H7 (cell line): ENCODE results near the gene CD300A. TPM values are rescaled to one million over a fixed set of nuclear protein-coding genes. Genes with fewer than 3 reads are reported as not detected.
"Not testable (repeated sequence)": the region's sequence is repeated elsewhere in the genome, so short reads cannot be mapped to it uniquely, and the experiment has no call there.

ENCODE experiments used
- DNase-seq: peaks from one replicate; pipeline ENCODE4 v3.0.0; 2012
- H3K27me3 ChIP-seq: 2 replicates; pipeline ENCODE4 v1.6.0; 2011; ENCODE audit warnings: mild to moderate bottlenecking, low read length; ENCODE audit not compliant: control insufficient read depth, insufficient read depth
- H3K36me3 ChIP-seq: replicated peaks from 2 replicates; pipeline ENCODE4 v1.5.1; 2011; ENCODE audit warnings: low read length; ENCODE audit not compliant: control insufficient read depth, insufficient read depth
- H3K4me3 ChIP-seq: 2 replicates; pipeline ENCODE4 v1.5.1; 2011; ENCODE audit warnings: low read depth, mild to moderate bottlenecking, control low read depth, low read length, moderate library complexity; ENCODE audit not compliant: insufficient read depth
- total RNA-seq: library from RNA; depleted of rRNA; stranded (reverse); fragments of >200 nt; shearing (Covaris generic); gene quantifications from 2 replicates; pipeline ENCODE4 v1.2.3, GENCODE V29; 2014

The CD300A gene
- total RNA-seq, 1 experiment from 2014 or later: 0.07 TPM

- H3K27me3 ChIP-seq: no peaks in the 10 kb centered on the region
- DNase-seq: no peak
- no peaks in the 10 kb centered on the region for H3K36me3 ChIP-seq
- no peak overlapping the region for H3K4me3 ChIP-seq
Measured at GRCh38 chr17:74472890-74473289, 6.5 kb downstream of the CD300A start.

GRCh38 chr17:74473294-74473693 is 6.9 kb downstream of the CD300A start:
- Histone ChIP-seq H3K27me3 (no peaks in the 10 kb centered on the region), H3K36me3 (no peaks in the 10 kb centered on the region), H3K4me3 (no peak overlapping the region)
- peak; percentile 32 for DNase-seq

GRCh38 chr17:74474043-74474792 is 7.8 kb downstream of the CD300A start:
- DNase-seq: peak; percentile 51
- H3K27me3 ChIP-seq: no peaks in the 10 kb centered on the region
- no peaks in the 10 kb centered on the region for H3K36me3 ChIP-seq
- H3K4me3 ChIP-seq: no peak overlapping the region

- no peak for DNase-seq
- H3K27me3 ChIP-seq: no peaks in the 10 kb centered on the region
- no peak overlapping the region for H3K4me3 ChIP-seq
- H3K36me3 ChIP-seq: no peaks in the 10 kb centered on the region
Measured at GRCh38 chr17:74475189-74475588, 8.8 kb downstream of the CD300A start.

GRCh38 chr17:74477411-74477810 is 11.0 kb downstream of the CD300A start:
- Histone ChIP-seq H3K36me3 (no peaks in the 10 kb centered on the region), H3K27me3 (no peaks in the 10 kb centered on the region), H3K4me3 (no peak overlapping the region)
- DNase-seq: peak; percentile 10

GRCh38 chr17:74478420-74479100 is 12.1 kb downstream of the CD300A start:
- peak; percentile 26 for DNase-seq
- Histone ChIP-seq H3K4me3 (no peak overlapping the region), H3K27me3 (no peaks in the 10 kb centered on the region), H3K36me3 (no peaks in the 10 kb centered on the region)

GRCh38 chr17:74480290-74480689 is 13.9 kb downstream of the CD300A start:
- no peak overlapping the region for H3K4me3 ChIP-seq
- H3K27me3 ChIP-seq: no peaks in the 10 kb centered on the region
- peak; percentile 39 for DNase-seq
- H3K36me3 ChIP-seq: no peaks in the 10 kb centered on the region

GRCh38 chr17:74481621-74482020 is 15.2 kb downstream of the CD300A start:
- no peaks in the 10 kb centered on the region for H3K36me3 ChIP-seq
- no peak overlapping the region for H3K4me3 ChIP-seq
- DNase-seq: peak; percentile 30
- no peaks in the 10 kb centered on the region for H3K27me3 ChIP-seq

GRCh38 chr17:74484066-74484465 is 17.6 kb downstream of the CD300A start:
- peak; percentile 18 for DNase-seq
- H3K36me3 ChIP-seq: no peaks in the 10 kb centered on the region
- H3K4me3 ChIP-seq: no peak overlapping the region
- H3K27me3 ChIP-seq: no peaks in the 10 kb centered on the region

GRCh38 chr17:74485022-74485743 is 18.7 kb downstream of the CD300A start:
- Histone ChIP-seq H3K4me3 (no peak overlapping the region), H3K27me3 (no peaks in the 10 kb centered on the region), H3K36me3 (no peaks in the 10 kb centered on the region)
- peak; percentile 22 for DNase-seq

GRCh38 chr17:74485841-74486240 is 19.4 kb downstream of the CD300A start:
- DNase-seq: peak; percentile 22
- H3K27me3 ChIP-seq: no peaks in the 10 kb centered on the region

GRCh38 chr17:74488276-74488675 is 21.8 kb downstream of the CD300A start:
- H3K36me3 ChIP-seq, H3K4me3 ChIP-seq, DNase-seq, H3K27me3 ChIP-seq: not testable (repeated sequence)

More at GRCh38 chr17:74485841-74486240, 19.4 kb downstream of the CD300A start:
- no peaks in the 10 kb centered on the region for H3K36me3 ChIP-seq
- no peak overlapping the region for H3K4me3 ChIP-seq

GRCh38 chr17:74490716-74491115 is 24.3 kb downstream of the CD300A start:
- no peak for DNase-seq

GRCh38 chr17:74491626-74492025 is 25.2 kb downstream of the CD300A start:
- no peak overlapping the region for H3K4me3 ChIP-seq
- DNase-seq: no peak
- no peaks in the 10 kb centered on the region for H3K36me3 ChIP-seq
- no peaks in the 10 kb centered on the region for H3K27me3 ChIP-seq

More at GRCh38 chr17:74490716-74491115, 24.3 kb downstream of the CD300A start:
- no peaks in the 10 kb centered on the region for H3K27me3 ChIP-seq
- H3K36me3 ChIP-seq: no peaks in the 10 kb centered on the region
- no peak overlapping the region for H3K4me3 ChIP-seq
